Mesenchymal stem cell (in vitro differentiated cells and primary cell): Measurements from ENCODE around the gene XCL2.

Source experiments
- DNase-seq: peaks from one replicate; pipeline ENCODE4 v3.0.0-alpha.2; 2013
- H2AFZ ChIP-seq: one replicate; pipeline ENCODE4 v1.6.1; 2013; ENCODE audit warnings: low read depth, mild to moderate bottlenecking, control low read depth, inconsistent platforms, low read length, moderate library complexity
- H2AK5ac ChIP-seq: 2 replicates; pipeline ENCODE4 v1.6.1; 2013; ENCODE audit warnings: low read length, moderate library complexity, mild to moderate bottlenecking, inconsistent platforms; ENCODE audit not compliant: severe bottlenecking
- H2BK120ac ChIP-seq: one replicate; pipeline ENCODE4 v1.6.1; 2013; ENCODE audit warnings: low read depth, mild to moderate bottlenecking, inconsistent platforms, low read length, moderate library complexity
- H2BK12ac ChIP-seq, 2 experiments: one replicate each; pipeline ENCODE4 v1.6.1; 2013; ENCODE audit warnings: inconsistent platforms in 2 of 2, low read length in 2 of 2, mild to moderate bottlenecking in 2 of 2, moderate library complexity in 2 of 2, control low read depth in 1 of 2
- H2BK15ac ChIP-seq: one replicate; pipeline ENCODE4 v1.6.1; 2013; ENCODE audit warnings: mild to moderate bottlenecking, low read depth, inconsistent platforms; ENCODE audit not compliant: poor library complexity, severe bottlenecking
- H2BK5ac ChIP-seq: 2 replicates; pipeline ENCODE4 v1.6.1; 2013; ENCODE audit warnings: low read depth, mild to moderate bottlenecking, low read length, control low read depth, inconsistent platforms; ENCODE audit not compliant: poor library complexity, severe bottlenecking
- H3K14ac ChIP-seq, 2 experiments: one replicate each; pipeline ENCODE4 v1.6.1; 2013; ENCODE audit warnings: inconsistent platforms in 2 of 2, low read length in 2 of 2, control low read depth in 1 of 2, mild to moderate bottlenecking in 1 of 2, moderate library complexity in 1 of 2
- H3K18ac ChIP-seq, 2 experiments: one replicate each; pipeline ENCODE4 v1.6.1; 2013; ENCODE audit warnings: inconsistent platforms in 2 of 2, low read length in 2 of 2, control low read depth in 1 of 2, low read depth in 1 of 2, mild to moderate bottlenecking in 1 of 2
- H3K23ac ChIP-seq, 2 experiments: one replicate each; pipeline ENCODE4 v1.6.1; 2013; ENCODE audit warnings: inconsistent platforms in 2 of 2, low read length in 2 of 2, mild to moderate bottlenecking in 2 of 2, moderate library complexity in 2 of 2, control low read depth in 1 of 2
- H3K27ac ChIP-seq: 2 replicates; pipeline ENCODE4 v1.5.1; 2013; ENCODE audit warnings: mild to moderate bottlenecking, moderate library complexity, low read length, control low read depth, inconsistent platforms; ENCODE audit not compliant: poor library complexity, severe bottlenecking
- H3K27me3 ChIP-seq, 2 experiments: 2 replicates each; pipeline versions ENCODE4 v1.6.1 to v1.7.0; 2013; ENCODE audit warnings: low read length in 2 of 2, mild to moderate bottlenecking in 2 of 2, moderate library complexity in 2 of 2, control low read depth in 1 of 2, inconsistent platforms in 1 of 2; ENCODE audit not compliant: control insufficient read depth in 1 of 2, insufficient read depth in 1 of 2
- H3K36me3 ChIP-seq, 2 experiments: 2 replicates each; pipeline versions ENCODE4 v1.6.1 to v1.7.0; 2013; ENCODE audit warnings: low read length in 2 of 2, control low read depth in 1 of 2, inconsistent platforms in 1 of 2, low read depth in 1 of 2, mild to moderate bottlenecking in 1 of 2; ENCODE audit not compliant: insufficient read depth in 2 of 2, control insufficient read depth in 1 of 2
- H3K4ac ChIP-seq, 2 experiments: one replicate each; pipeline ENCODE4 v1.6.1; 2013; ENCODE audit warnings: inconsistent platforms in 2 of 2, low read length in 2 of 2, mild to moderate bottlenecking in 2 of 2, moderate library complexity in 2 of 2, control low read depth in 1 of 2, low read depth in 1 of 2
- H3K4me1 ChIP-seq: 2 replicates; pipeline ENCODE4 v1.6.1; 2013; ENCODE audit warnings: low read depth, low read length, control low read depth; ENCODE audit not compliant: control insufficient read depth, insufficient read depth
- H3K4me2 ChIP-seq: 2 replicates; pipeline ENCODE4 v1.6.1; 2013; ENCODE audit warnings: low read length, mild to moderate bottlenecking, inconsistent platforms; ENCODE audit not compliant: poor library complexity, severe bottlenecking
- H3K4me3 ChIP-seq, 2 experiments: 2 replicates each; pipeline versions ENCODE4 v1.5.1 to v1.7.0; 2013; ENCODE audit warnings: low read length in 2 of 2, mild to moderate bottlenecking in 2 of 2, control low read depth in 1 of 2, low read depth in 1 of 2; ENCODE audit not compliant: insufficient read depth in 1 of 2
- H3K79me1 ChIP-seq: replicated peaks from 2 replicates; pipeline ENCODE4 v1.6.1; 2013; ENCODE audit warnings: mild to moderate bottlenecking, control low read depth, low read length, inconsistent platforms; ENCODE audit not compliant: poor library complexity, severe bottlenecking
- H3K9ac ChIP-seq: 2 replicates; pipeline ENCODE4 v1.7.0; 2013; ENCODE audit warnings: mild to moderate bottlenecking, low read length, moderate library complexity
- H3K9me3 ChIP-seq: 2 replicates; pipeline ENCODE4 v1.7.0; 2013; ENCODE audit warnings: mild to moderate bottlenecking, low read length; ENCODE audit not compliant: control insufficient read depth
- H4K8ac ChIP-seq: one replicate; pipeline ENCODE4 v1.6.1; 2013; ENCODE audit warnings: inconsistent platforms, mild to moderate bottlenecking, low read length, moderate library complexity
- H4K91ac ChIP-seq: one replicate; pipeline ENCODE4 v1.6.1; 2013; ENCODE audit warnings: mild to moderate bottlenecking, low read length, inconsistent platforms
- WGBS: methylation state at CpG from one replicate; pipeline ENCODE4 v1.1.7; 2013; ENCODE audit warnings: mixed read lengths; 5-methylcytosine and 5-hydroxymethylcytosine counted together

The XCL2 gene

GRCh38 chr1:168568346-168568745, 24.5 kb upstream of the XCL2 start:
- no peaks in the 10 kb centered on the region for H3K36me3 ChIP-seq
- H2AK5ac ChIP-seq, result no peak overlapping the region
- no peaks in the 10 kb centered on the region for H3K4me1 ChIP-seq
- H2BK5ac ChIP-seq, result no peak overlapping the region
- H3K4ac ChIP-seq, result no peak overlapping the region
- H3K23ac ChIP-seq, result no peak overlapping the region
- H2AFZ ChIP-seq, result no peak overlapping the region
- H3K27ac ChIP-seq, result no peak overlapping the region
- no peak overlapping the region for H3K4me2 ChIP-seq
- no peak overlapping the region for H4K91ac ChIP-seq
- no peak for DNase-seq
- no peak overlapping the region for H2BK120ac ChIP-seq
- no peak overlapping the region for H3K18ac ChIP-seq
- no CpG with 5 or more reads among the region's 1 CpG for WGBS
- H3K27me3 ChIP-seq, result no peaks in the 10 kb centered on the region
- no peak overlapping the region for H3K9ac ChIP-seq
- H4K8ac ChIP-seq, result no peak overlapping the region
- H2BK15ac ChIP-seq, result no peak overlapping the region
- H2BK12ac ChIP-seq, result no peak overlapping the region
- no peaks in the 10 kb centered on the region for H3K79me1 ChIP-seq
- H3K9me3 ChIP-seq, result no peaks in the 10 kb centered on the region
- no peak overlapping the region for H3K14ac ChIP-seq
- H3K4me3 ChIP-seq, result no peak overlapping the region

GRCh38 chr1:168567568-168567967, 23.8 kb upstream of the XCL2 start:
- Histone ChIP-seq H2BK12ac (no peak overlapping the region), H3K4me2 (no peak overlapping the region), H3K4me3 (no peak overlapping the region), H3K9ac (no peak overlapping the region), H3K18ac (no peak overlapping the region), H2BK5ac (no peak overlapping the region), H3K27me3 (no peaks in the 10 kb centered on the region), H2AK5ac (no peak overlapping the region), H2BK15ac (no peak overlapping the region), H3K36me3 (no peaks in the 10 kb centered on the region), H3K14ac (no peak overlapping the region), H2BK120ac (no peak overlapping the region), H3K4me1 (no peaks in the 10 kb centered on the region), H3K4ac (no peak overlapping the region), H4K8ac (no peak overlapping the region), H3K27ac (no peak overlapping the region), H4K91ac (no peak overlapping the region), H3K23ac (no peak overlapping the region), H3K9me3 (no peaks in the 10 kb centered on the region), H3K79me1 (no peaks in the 10 kb centered on the region), H2AFZ (no peak overlapping the region)
- DNase-seq, result no peak
- WGBS, result 100% methylated on average over 1 of the region's 3 CpGs

- H3K14ac ChIP-seq, result no peak overlapping the region
- no peak overlapping the region for H4K91ac ChIP-seq
- no peak for DNase-seq
- no peak overlapping the region for H2AK5ac ChIP-seq
- no peaks in the 10 kb centered on the region for H3K27me3 ChIP-seq
- H2AFZ ChIP-seq, result no peak overlapping the region
- no peak overlapping the region for H2BK5ac ChIP-seq
- no peak overlapping the region for H3K27ac ChIP-seq
- no peak overlapping the region for H3K9ac ChIP-seq
- H2BK120ac ChIP-seq, result no peak overlapping the region
- no peak overlapping the region for H3K18ac ChIP-seq
- no peaks in the 10 kb centered on the region for H3K36me3 ChIP-seq
- WGBS, result 92% methylated on average over 1 of the region's 1 CpG
- H2BK15ac ChIP-seq, result no peak overlapping the region
- H3K79me1 ChIP-seq, result no peaks in the 10 kb centered on the region
- no peak overlapping the region for H4K8ac ChIP-seq
- H2BK12ac ChIP-seq, result no peak overlapping the region
- H3K23ac ChIP-seq, result no peak overlapping the region
- H3K4me3 ChIP-seq, result no peak overlapping the region
- H3K9me3 ChIP-seq, result no peaks in the 10 kb centered on the region
- H3K4ac ChIP-seq, result no peak overlapping the region
- no peaks in the 10 kb centered on the region for H3K4me1 ChIP-seq
- no peak overlapping the region for H3K4me2 ChIP-seq
Measured at GRCh38 chr1:168567007-168567406, 23.2 kb upstream of the XCL2 start.

GRCh38 chr1:168565825-168566224, 22.0 kb upstream of the XCL2 start:
- Histone ChIP-seq H3K14ac (no peak overlapping the region), H3K79me1 (no peaks in the 10 kb centered on the region), H4K91ac (no peak overlapping the region), H2BK5ac (no peak overlapping the region), H2AK5ac (no peak overlapping the region), H4K8ac (no peak overlapping the region), H2BK120ac (no peak overlapping the region), H3K4me2 (no peak overlapping the region), H3K4me1 (no peaks in the 10 kb centered on the region), H2AFZ (no peak overlapping the region), H3K4ac (no peak overlapping the region), H3K27ac (no peak overlapping the region), H3K27me3 (no peaks in the 10 kb centered on the region), H3K23ac (no peak overlapping the region), H3K9ac (no peak overlapping the region), H3K4me3 (no peak overlapping the region), H3K36me3 (no peaks in the 10 kb centered on the region), H3K9me3 (no peaks in the 10 kb centered on the region), H3K18ac (no peak overlapping the region), H2BK15ac (no peak overlapping the region), H2BK12ac (no peak overlapping the region)
- no peak for DNase-seq
- no CpG with 5 or more reads among the region's 4 CpGs for WGBS
